Measurements from ENCODE around the gene ASPHD2.

DNA sequence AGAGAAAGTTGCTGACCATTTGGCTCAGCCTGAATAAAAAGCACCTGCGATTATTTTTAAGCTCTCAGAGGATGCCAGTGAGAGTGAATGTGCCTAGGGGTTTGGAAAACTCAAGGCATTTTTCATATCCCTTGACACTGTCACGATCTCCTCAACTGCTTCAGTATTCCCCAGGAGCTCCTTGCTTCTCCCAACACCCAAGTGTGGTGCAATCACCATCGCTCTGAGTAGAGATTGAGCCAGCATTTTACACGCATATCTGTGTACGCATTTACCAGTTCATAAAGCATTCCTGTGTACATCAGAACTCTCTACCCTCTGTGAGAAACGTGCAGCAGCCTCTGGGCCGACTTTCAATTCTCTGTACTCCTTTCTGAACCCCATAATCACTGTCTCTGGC lies 56.0 kb downstream of the ASPHD2 start:
- TF ChIP-seq, protein P1, sequence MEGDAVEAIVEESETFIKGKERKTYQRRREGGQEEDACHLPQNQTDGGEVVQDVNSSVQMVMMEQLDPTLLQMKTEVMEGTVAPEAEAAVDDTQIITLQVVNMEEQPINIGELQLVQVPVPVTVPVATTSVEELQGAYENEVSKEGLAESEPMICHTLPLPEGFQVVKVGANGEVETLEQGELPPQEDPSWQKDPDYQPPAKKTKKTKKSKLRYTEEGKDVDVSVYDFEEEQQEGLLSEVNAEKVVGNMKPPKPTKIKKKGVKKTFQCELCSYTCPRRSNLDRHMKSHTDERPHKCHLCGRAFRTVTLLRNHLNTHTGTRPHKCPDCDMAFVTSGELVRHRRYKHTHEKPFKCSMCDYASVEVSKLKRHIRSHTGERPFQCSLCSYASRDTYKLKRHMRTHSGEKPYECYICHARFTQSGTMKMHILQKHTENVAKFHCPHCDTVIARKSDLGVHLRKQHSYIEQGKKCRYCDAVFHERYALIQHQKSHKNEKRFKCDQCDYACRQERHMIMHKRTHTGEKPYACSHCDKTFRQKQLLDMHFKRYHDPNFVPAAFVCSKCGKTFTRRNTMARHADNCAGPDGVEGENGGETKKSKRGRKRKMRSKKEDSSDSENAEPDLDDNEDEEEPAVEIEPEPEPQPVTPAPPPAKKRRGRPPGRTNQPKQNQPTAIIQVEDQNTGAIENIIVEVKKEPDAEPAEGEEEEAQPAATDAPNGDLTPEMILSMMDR (IDR thresholded peaks at IDR 0.05), result no peak
- no peak for TF ChIP-seq POLR2A (IDR thresholded peaks at IDR 0.05)
